Kidney (tissue), 14 donors: ENCODE results near the gene MEI1. TPM values are rescaled to one million over a fixed set of nuclear protein-coding genes. Genes with fewer than 3 reads are reported as not detected.
"Not testable (repeated sequence)": the region's sequence is repeated elsewhere in the genome, so short reads cannot be mapped to it uniquely, and the experiment has no call there.

ENCODE experiments used
- DNase-seq, 5 donors: peaks; one replicate each; pipeline ENCODE4 v3.0.0-alpha.2; 2013 to 2020
- FAIRE-seq: peaks from 2 replicates; lab custom pipeline; 2012; peaks lifted over from hg19 to GRCh38; lab: Jason Lieb, UNC
- H3K27ac ChIP-seq, 2 donors: one replicate each; pipeline ENCODE4 v1.7.0; 2013; ENCODE audit warnings: low read depth in 2 of 2, low read length in 2 of 2, inconsistent platforms in 1 of 2
- H3K27me3 ChIP-seq: one replicate; pipeline ENCODE4 v1.7.1; 2013; ENCODE audit warnings: low read length, inconsistent platforms; ENCODE audit not compliant: control insufficient read depth, insufficient read depth
- H3K36me3 ChIP-seq, 3 donors: one replicate each; pipeline versions ENCODE4 v1.7.0 to v1.7.1; 2013; ENCODE audit warnings: low read length in 3 of 3, control low read depth in 1 of 3, inconsistent platforms in 1 of 3; ENCODE audit not compliant: insufficient read depth in 3 of 3, control insufficient read depth in 2 of 3
- H3K4me1 ChIP-seq, 3 donors: one replicate each; pipeline versions ENCODE4 v1.7.0 to v1.7.1; 2013; ENCODE audit warnings: low read length in 3 of 3, inconsistent platforms in 1 of 3, low read depth in 1 of 3; ENCODE audit not compliant: control insufficient read depth in 2 of 3, insufficient read depth in 2 of 3
- H3K4me3 ChIP-seq, 3 donors: one replicate each; pipeline versions ENCODE4 v1.7.0 to v1.8.1; 2013; ENCODE audit warnings: low read length in 3 of 3, control low read depth in 1 of 3, inconsistent platforms in 1 of 3
- H3K9ac ChIP-seq, 3 donors: one replicate each; pipeline versions ENCODE4 v1.7.0 to v1.7.1; 2013; ENCODE audit warnings: low read length in 3 of 3, control low read depth in 1 of 3, inconsistent platforms in 1 of 3
- H3K9me3 ChIP-seq, 3 donors: one replicate each; pipeline versions ENCODE4 v1.7.0 to v1.7.1; 2013; ENCODE audit warnings: low read length in 3 of 3, control low read depth in 1 of 3, inconsistent platforms in 1 of 3; ENCODE audit not compliant: control insufficient read depth in 2 of 3, insufficient read depth in 1 of 3
- intact Hi-C: fragments of 100-400 bp; cut with DNase I; formaldehyde crosslinking; loops from one replicate; pipeline ENCODE4 v1.11.1; 2022
- polyA plus RNA-seq: library from polyadenylated mRNA; stranded (reverse); fragments of 350-450 nt; fragmentation: Illumina TruSeq; extraction: RNeasy Lipid Tissue Mini Kit (QIAGEN cat#74804); gene quantifications from one replicate; pipeline ENCODE4 v1.2.3, GENCODE V29; 2014; ENCODE audit warnings: low read depth, low replicate concordance; ENCODE audit not compliant: insufficient read depth
- total RNA-seq: library from RNA; stranded (reverse); fragmentation: NEBNext Ultra II Directional; extraction: Animal tissue kit (Norgen Biotek cat#: 25700); gene quantifications from one replicate; pipeline ENCODE4 v1.2.1, GENCODE V29; 2021
- TF ChIP-seq, protein P1 (sequence below): IDR thresholded peaks from 3 replicates; pipeline ENCODE4 v1.5.1; 2012; ENCODE audit warnings: mild to moderate bottlenecking, moderate library complexity, borderline replicate concordance; ENCODE audit not compliant: insufficient read depth; ENCODE audit errors: extremely low read depth
- donor health status: control.
- donor health status: control.
- donor health status: control.
- donor health status: control.
- donor health status: control.
- donor health status: DM: yes; HTN: yes; CAD: no.
- donor health status: Normal renal cell carcinoma (clear cell type).

The MEI1 gene
- total and polyA plus RNA-seq, 2 donors from 2014 or later: 2.4 to 14.6 TPM

GRCh38 chr22:41659941-41660340, 39.4 kb upstream of the MEI1 start:
- H3K4me3 ChIP-seq: no peak overlapping the region
- H3K9me3 ChIP-seq: no peaks in the 10 kb centered on the region
- peaks cover 21 to 72% (median 34%) of the 10 kb centered on the region in 3 donors for H3K36me3 ChIP-seq
- FAIRE-seq (no peak), DNase-seq (no peak)
- TF ChIP-seq, protein P1, sequence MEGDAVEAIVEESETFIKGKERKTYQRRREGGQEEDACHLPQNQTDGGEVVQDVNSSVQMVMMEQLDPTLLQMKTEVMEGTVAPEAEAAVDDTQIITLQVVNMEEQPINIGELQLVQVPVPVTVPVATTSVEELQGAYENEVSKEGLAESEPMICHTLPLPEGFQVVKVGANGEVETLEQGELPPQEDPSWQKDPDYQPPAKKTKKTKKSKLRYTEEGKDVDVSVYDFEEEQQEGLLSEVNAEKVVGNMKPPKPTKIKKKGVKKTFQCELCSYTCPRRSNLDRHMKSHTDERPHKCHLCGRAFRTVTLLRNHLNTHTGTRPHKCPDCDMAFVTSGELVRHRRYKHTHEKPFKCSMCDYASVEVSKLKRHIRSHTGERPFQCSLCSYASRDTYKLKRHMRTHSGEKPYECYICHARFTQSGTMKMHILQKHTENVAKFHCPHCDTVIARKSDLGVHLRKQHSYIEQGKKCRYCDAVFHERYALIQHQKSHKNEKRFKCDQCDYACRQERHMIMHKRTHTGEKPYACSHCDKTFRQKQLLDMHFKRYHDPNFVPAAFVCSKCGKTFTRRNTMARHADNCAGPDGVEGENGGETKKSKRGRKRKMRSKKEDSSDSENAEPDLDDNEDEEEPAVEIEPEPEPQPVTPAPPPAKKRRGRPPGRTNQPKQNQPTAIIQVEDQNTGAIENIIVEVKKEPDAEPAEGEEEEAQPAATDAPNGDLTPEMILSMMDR: no peak
- H3K4me1 ChIP-seq: no peaks in the 10 kb centered on the region
- no peaks in the 10 kb centered on the region for H3K27me3 ChIP-seq
- H3K27ac ChIP-seq: no peak overlapping the region
- intact Hi-C loops: no loop called here
- no peak overlapping the region for H3K9ac ChIP-seq

- DNase-seq: no peak
- H3K36me3 ChIP-seq: peaks cover 21 to 72% (median 33%) of the 10 kb centered on the region in 3 donors
- H3K27me3 ChIP-seq: no peaks in the 10 kb centered on the region
- TF ChIP-seq, protein P1: no peak
- H3K9ac ChIP-seq: no peak overlapping the region
- intact Hi-C loops: no loop called here
- H3K4me3 ChIP-seq: no peak overlapping the region
- FAIRE-seq: no peak
- H3K4me1 ChIP-seq: no peaks in the 10 kb centered on the region
- no peak overlapping the region for H3K27ac ChIP-seq
- no peaks in the 10 kb centered on the region for H3K9me3 ChIP-seq
Measured at GRCh38 chr22:41660416-41660815, 38.9 kb upstream of the MEI1 start.

- Histone ChIP-seq H3K4me1 (no peaks in the 10 kb centered on the region), H3K9ac (no peak overlapping the region), H3K27me3 (no peaks in the 10 kb centered on the region), H3K9me3 (no peaks in the 10 kb centered on the region), H3K36me3 (peaks cover 21 to 72% (median 33%) of the 10 kb centered on the region in 3 donors), H3K27ac (no peak overlapping the region), H3K4me3 (no peak overlapping the region)
- TF ChIP-seq, protein P1: no peak
- FAIRE-seq: no peak
- DNase-seq: no peak
- intact Hi-C loops: no loop called here
Measured at GRCh38 chr22:41661088-41661487, 38.2 kb upstream of the MEI1 start.

- Histone ChIP-seq H3K27ac (no peak overlapping the region), H3K9me3 (no peaks in the 10 kb centered on the region), H3K27me3 (no peaks in the 10 kb centered on the region), H3K4me1 (no peaks in the 10 kb centered on the region), H3K36me3 (peaks cover 20 to 69% (median 31%) of the 10 kb centered on the region in 3 donors), H3K9ac (no peak overlapping the region), H3K4me3 (no peak overlapping the region)
- FAIRE-seq: no peak
- no peak for DNase-seq
- TF ChIP-seq, protein P1: no peak
- intact Hi-C loops: no loop called here
Measured at GRCh38 chr22:41661713-41662112, 37.6 kb upstream of the MEI1 start.

GRCh38 chr22:41663594-41663993, 35.7 kb upstream of the MEI1 start:
- intact Hi-C loops, H3K4me3 ChIP-seq, FAIRE-seq, H3K9ac ChIP-seq, H3K27me3 ChIP-seq, H3K9me3 ChIP-seq, DNase-seq, H3K4me1 ChIP-seq, H3K27ac ChIP-seq: not testable (repeated sequence)
- H3K36me3 ChIP-seq: peaks cover 16 to 54% (median 23%) of the 10 kb centered on the region in 3 donors
